ENCODE results near the gene UPK1B.

UPK1B gene

GRCh38 chr3:119175872-119176756 is 2.7 kb downstream of the UPK1B start:
- DNase-seq (ENCODE audit: low read depth in 1 of 2, low spot score in 1 of 2) = no peak

GRCh38 chr3:119176778-119177177 is 3.4 kb downstream of the UPK1B start:
- no peak for DNase-seq (ENCODE audit: low read depth in 1 of 2, low spot score in 1 of 2)

GRCh38 chr3:119177321-119177720 is 3.9 kb downstream of the UPK1B start:
- DNase-seq (ENCODE audit: low read depth in 1 of 2, low spot score in 1 of 2) = no peak

- DNase-seq (ENCODE audit: low read depth in 1 of 2, low spot score in 1 of 2) = no peak
Measured at GRCh38 chr3:119181765-119182164, 8.4 kb downstream of the UPK1B start.

GRCh38 chr3:119184111-119184510 is 10.7 kb downstream of the UPK1B start:
- no peak for DNase-seq (ENCODE audit: low read depth in 1 of 2, low spot score in 1 of 2)

GRCh38 chr3:119184796-119185570 is 11.6 kb downstream of the UPK1B start:
- no peak for DNase-seq (ENCODE audit: low read depth in 1 of 2, low spot score in 1 of 2)

- DNase-seq (ENCODE audit: low read depth in 1 of 2, low spot score in 1 of 2) = no peak
Measured at GRCh38 chr3:119187266-119187665, 13.9 kb downstream of the UPK1B start.

- DNase-seq (ENCODE audit: low read depth in 1 of 2, low spot score in 1 of 2) = no peak
Measured at GRCh38 chr3:119191800-119192199, 18.4 kb downstream of the UPK1B start.

GRCh38 chr3:119194237-119195150 is 21.1 kb downstream of the UPK1B start:
- no peak for DNase-seq (ENCODE audit: low read depth in 1 of 2, low spot score in 1 of 2)

- no peak for DNase-seq (ENCODE audit: low read depth in 1 of 2, low spot score in 1 of 2)
Measured at GRCh38 chr3:119195151-119195476, 21.7 kb downstream of the UPK1B start.

GRCh38 chr3:119195911-119196310 is 22.5 kb downstream of the UPK1B start:
- no peak for DNase-seq (ENCODE audit: low read depth in 1 of 2, low spot score in 1 of 2)

- DNase-seq (ENCODE audit: low read depth in 1 of 2, low spot score in 1 of 2) = no peak
Measured at GRCh38 chr3:119205209-119205608, 31.8 kb downstream of the UPK1B start.

- DNase-seq (ENCODE audit: low read depth in 1 of 2, low spot score in 1 of 2) = no peak
Measured at GRCh38 chr3:119205685-119206084, 32.3 kb downstream of the UPK1B start.

- no peak for DNase-seq (ENCODE audit: low read depth in 1 of 2, low spot score in 1 of 2)
Measured at GRCh38 chr3:119206611-119207511, 33.5 kb downstream of the UPK1B start.

GRCh38 chr3:119207512-119207875 is 34.1 kb downstream of the UPK1B start:
- no peak for DNase-seq (ENCODE audit: low read depth in 1 of 2, low spot score in 1 of 2)

GRCh38 chr3:119211193-119211592 is 37.8 kb downstream of the UPK1B start:
- DNase-seq (ENCODE audit: low read depth in 1 of 2, low spot score in 1 of 2) = no peak

- DNase-seq (ENCODE audit: low read depth in 1 of 2, low spot score in 1 of 2) = no peak
Measured at GRCh38 chr3:119211803-119212202, 38.4 kb downstream of the UPK1B start.

GRCh38 chr3:119219069-119219468 is 45.7 kb downstream of the UPK1B start:
- no peak for DNase-seq (ENCODE audit: low read depth in 1 of 2, low spot score in 1 of 2)

- DNase-seq (ENCODE audit: low read depth in 1 of 2, low spot score in 1 of 2) = no peak
Measured at GRCh38 chr3:119220198-119220597, 46.8 kb downstream of the UPK1B start.

- DNase-seq (ENCODE audit: low read depth in 1 of 2, low spot score in 1 of 2) = no peak
Measured at GRCh38 chr3:119220970-119221667, 47.7 kb downstream of the UPK1B start.

All from stimulated activated CD4-positive, alpha-beta T cell treated with anti-CD3 and anti-CD28 coated beads, Interleukin-15, amount 100 ng/mL, for 1 hour (primary cell).